GM12878 (cell line): ENCODE results near the gene NIPAL4. TPM values are rescaled to one million over a fixed set of nuclear protein-coding genes. Genes with fewer than 3 reads are reported as not detected.

Experiments
- CEBPB ChIP-seq, 2 experiments: fragments of 150-350 bp in 1 of 2; IDR thresholded peaks; 2 replicates each; pipeline ENCODE4 v1.6.1; 2012 to 2014; ENCODE audit warnings: low read depth in 2 of 2, low read length in 2 of 2, borderline replicate concordance in 1 of 2, inconsistent platforms in 1 of 2
- CHD2 ChIP-seq: IDR thresholded peaks from 2 replicates; pipeline ENCODE4 v1.6.1; 2011; ENCODE audit warnings: low read depth, low read length, improper control_type of control experiment, borderline replicate concordance
- CREB1 ChIP-seq: IDR thresholded peaks from 2 replicates; pipeline ENCODE4 v1.6.1; 2012; ENCODE audit warnings: low read depth, mild to moderate bottlenecking, inconsistent platforms
- EZH2 ChIP-seq: IDR thresholded peaks from 2 replicates; pipeline ENCODE4 v1.6.1; 2012; ENCODE audit warnings: low read depth, mild to moderate bottlenecking, control low read depth, inconsistent platforms, low read length, borderline replicate concordance; ENCODE audit not compliant: control insufficient read depth
- FOXK2 ChIP-seq: fragments of 450-650 bp; IDR thresholded peaks from 2 replicates; pipeline ENCODE4 v1.6.1; 2017; ENCODE audit warnings: mild to moderate bottlenecking, moderate library complexity
- HDAC2 ChIP-seq: fragments of 200-600 bp; sonication (generic); IDR thresholded peaks from 2 replicates; pipeline ENCODE4 v1.6.1; 2017
- NFIC ChIP-seq: IDR thresholded peaks from 2 replicates; pipeline ENCODE4 v1.6.1; 2012; ENCODE audit warnings: low read depth, mild to moderate bottlenecking, inconsistent platforms, low read length, moderate library complexity
- RELA ChIP-seq: fragments of 450-650 bp; IDR thresholded peaks from 2 replicates; pipeline ENCODE4 v1.8.0; 2014; ENCODE audit warnings: borderline replicate concordance; ENCODE audit not compliant: partially characterized antibody
- SIX5 ChIP-seq: IDR thresholded peaks from 2 replicates; pipeline ENCODE4 v1.6.1; 2011; ENCODE audit warnings: mild to moderate bottlenecking, low read depth, low read length, moderate library complexity; ENCODE audit not compliant: severe bottlenecking
- SREBF2 ChIP-seq: IDR thresholded peaks from 2 replicates; pipeline ENCODE4 v1.6.1; 2012; ENCODE audit warnings: mild to moderate bottlenecking, low read length
- SUZ12 ChIP-seq: fragments of 200-600 bp; sonication (generic); IDR thresholded peaks from one replicate; pipeline ENCODE4 v1.6.1; 2018; ENCODE audit warnings: antibody characterized with exemption, mild to moderate bottlenecking; ENCODE audit not compliant: unreplicated experiment
- TARDBP ChIP-seq: IDR thresholded peaks from 2 replicates; pipeline ENCODE4 v1.6.1; 2016; ENCODE audit warnings: borderline replicate concordance
- TBL1XR1 ChIP-seq: IDR thresholded peaks from 2 replicates; pipeline ENCODE4 v1.6.1; 2012; ENCODE audit warnings: low read depth, low read length, improper control_type of control experiment
- ZBED1 ChIP-seq: IDR thresholded peaks from 2 replicates; pipeline ENCODE4 v1.6.1; 2016; ENCODE audit warnings: borderline replicate concordance
- ZSCAN29 ChIP-seq: fragments of 450-650 bp; IDR thresholded peaks from 2 replicates; pipeline ENCODE4 v1.6.1; 2017; ENCODE audit warnings: mild to moderate bottlenecking, moderate library complexity
- polyA plus RNA-seq, 11 experiments: library from polyadenylated mRNA; depleted of rRNA in 4 of 11; unstranded in 6 of 11; stranded (reverse) in 5 of 11; fragments of >200 nt; fragmentation: Nextera tagmentation in 4 of 11; fragmentation: Illumina TruSeq in 1 of 11; extraction: Ambion mirVana in 4 of 11; extraction: Trizol in 1 of 11; gene quantifications; 1 replicate in 1 of 11; 2 replicates in 10 of 11; pipeline versions ENCODE4 v1.2.1 to v1.2.3, GENCODE V29; 2011 to 2016; ENCODE audit warnings: inconsistent platforms in 2 of 11, missing spikeins in 2 of 11, low read depth in 1 of 11
- total RNA-seq, 4 experiments: library from RNA; depleted of rRNA in 3 of 4; stranded (reverse); fragments of >200 nt in 3 of 4; fragmentation: Illumina TruSeq in 1 of 4; extraction: Trizol in 1 of 4; gene quantifications; 2 replicates each; pipeline versions ENCODE4 v1.2.1 to v1.2.3, GENCODE V29; 2013 to 2021
- TF ChIP-seq, protein P1 (sequence below): fragments of 450-650 bp; IDR thresholded peaks from 2 replicates; pipeline ENCODE4 v1.6.1; 2016; ENCODE audit warnings: mild to moderate bottlenecking
- TF ChIP-seq, protein P2 (sequence below): IDR thresholded peaks from 2 replicates; pipeline ENCODE4 v1.6.1; 2012; ENCODE audit warnings: low read length, inconsistent platforms
- TF ChIP-seq, protein P3 (sequence below): fragments of 450-650 bp; formaldehyde crosslinking; IDR thresholded peaks from 2 replicates; pipeline ENCODE4 v1.5.0; 2022; ENCODE audit warnings: mild to moderate bottlenecking, missing genetic modification characterization

NIPAL4 gene
- total and polyA plus RNA-seq, 10 of the 15 experiments (the other 5 are each of a cell fraction or from before 2014, with no cell fraction given): 0.11 to 15.5 (median 5.9) TPM

DNA sequence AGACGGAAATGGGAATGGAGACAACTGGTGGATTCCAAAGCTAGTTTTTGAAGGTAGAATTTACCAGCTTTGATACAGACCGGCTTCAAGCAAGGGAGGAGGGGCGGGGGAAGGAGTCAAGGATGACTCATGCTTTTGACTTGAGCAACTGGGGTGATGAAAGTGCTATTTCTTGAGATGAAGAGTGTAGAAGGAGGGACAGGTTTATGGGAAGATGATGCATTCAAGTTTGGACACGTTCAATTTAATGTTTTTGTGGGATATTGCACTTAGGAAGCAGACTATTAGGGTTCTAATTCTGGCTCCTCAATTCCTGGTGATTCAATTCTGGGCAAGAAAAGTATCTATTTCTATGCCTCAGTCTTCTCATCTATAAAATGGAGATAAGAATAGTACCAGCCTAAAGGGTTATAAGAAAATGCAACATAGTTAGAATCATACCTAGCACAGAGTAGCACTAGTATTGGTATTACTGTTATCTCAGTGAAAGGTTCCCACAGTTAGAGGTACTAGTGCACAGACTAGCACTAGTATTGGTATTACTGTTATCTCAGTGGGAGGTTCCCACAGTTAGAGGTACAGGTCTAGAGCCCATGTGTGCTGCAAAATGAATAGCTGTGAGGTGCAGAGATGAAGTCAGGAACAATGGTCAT, 4.6 kb downstream of the NIPAL4 start (continued):
- TF ChIP-seq, protein P1, sequence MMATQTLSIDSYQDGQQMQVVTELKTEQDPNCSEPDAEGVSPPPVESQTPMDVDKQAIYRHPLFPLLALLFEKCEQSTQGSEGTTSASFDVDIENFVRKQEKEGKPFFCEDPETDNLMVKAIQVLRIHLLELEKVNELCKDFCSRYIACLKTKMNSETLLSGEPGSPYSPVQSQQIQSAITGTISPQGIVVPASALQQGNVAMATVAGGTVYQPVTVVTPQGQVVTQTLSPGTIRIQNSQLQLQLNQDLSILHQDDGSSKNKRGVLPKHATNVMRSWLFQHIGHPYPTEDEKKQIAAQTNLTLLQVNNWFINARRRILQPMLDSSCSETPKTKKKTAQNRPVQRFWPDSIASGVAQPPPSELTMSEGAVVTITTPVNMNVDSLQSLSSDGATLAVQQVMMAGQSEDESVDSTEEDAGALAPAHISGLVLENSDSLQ: no peak
- TF ChIP-seq CHD2: no peak
- no peak for TF ChIP-seq ZSCAN29
- no peak for TF ChIP-seq HDAC2
- peak; percentile 16; the same call in 1 of the 2 replicates for TF ChIP-seq TARDBP
- TF ChIP-seq SIX5: no peak
- 0 out of 2 replicates have a peak, but pooled peaks have one; percentile 30 for TF ChIP-seq CREB1
- no peak for TF ChIP-seq RELA
- no peak for TF ChIP-seq SREBF2
- TF ChIP-seq, protein P2, sequence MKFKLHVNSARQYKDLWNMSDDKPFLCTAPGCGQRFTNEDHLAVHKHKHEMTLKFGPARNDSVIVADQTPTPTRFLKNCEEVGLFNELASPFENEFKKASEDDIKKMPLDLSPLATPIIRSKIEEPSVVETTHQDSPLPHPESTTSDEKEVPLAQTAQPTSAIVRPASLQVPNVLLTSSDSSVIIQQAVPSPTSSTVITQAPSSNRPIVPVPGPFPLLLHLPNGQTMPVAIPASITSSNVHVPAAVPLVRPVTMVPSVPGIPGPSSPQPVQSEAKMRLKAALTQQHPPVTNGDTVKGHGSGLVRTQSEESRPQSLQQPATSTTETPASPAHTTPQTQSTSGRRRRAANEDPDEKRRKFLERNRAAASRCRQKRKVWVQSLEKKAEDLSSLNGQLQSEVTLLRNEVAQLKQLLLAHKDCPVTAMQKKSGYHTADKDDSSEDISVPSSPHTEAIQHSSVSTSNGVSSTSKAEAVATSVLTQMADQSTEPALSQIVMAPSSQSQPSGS: peak; percentile 84
- peak; percentile 53; the same call in 1 of the 2 replicates for TF ChIP-seq ZBED1
- peak in 1 of 2 experiments; percentile 37; a peak in 1 of 4 replicates for TF ChIP-seq CEBPB (IDR thresholded peaks at IDR 0.05; ENCODE audit: borderline replicate concordance in 1 of 2, low read depth in 2 of 2, low read length in 2 of 2)
- TF ChIP-seq FOXK2: no peak
- no peak for TF ChIP-seq TBL1XR1
- TF ChIP-seq, protein P3, sequence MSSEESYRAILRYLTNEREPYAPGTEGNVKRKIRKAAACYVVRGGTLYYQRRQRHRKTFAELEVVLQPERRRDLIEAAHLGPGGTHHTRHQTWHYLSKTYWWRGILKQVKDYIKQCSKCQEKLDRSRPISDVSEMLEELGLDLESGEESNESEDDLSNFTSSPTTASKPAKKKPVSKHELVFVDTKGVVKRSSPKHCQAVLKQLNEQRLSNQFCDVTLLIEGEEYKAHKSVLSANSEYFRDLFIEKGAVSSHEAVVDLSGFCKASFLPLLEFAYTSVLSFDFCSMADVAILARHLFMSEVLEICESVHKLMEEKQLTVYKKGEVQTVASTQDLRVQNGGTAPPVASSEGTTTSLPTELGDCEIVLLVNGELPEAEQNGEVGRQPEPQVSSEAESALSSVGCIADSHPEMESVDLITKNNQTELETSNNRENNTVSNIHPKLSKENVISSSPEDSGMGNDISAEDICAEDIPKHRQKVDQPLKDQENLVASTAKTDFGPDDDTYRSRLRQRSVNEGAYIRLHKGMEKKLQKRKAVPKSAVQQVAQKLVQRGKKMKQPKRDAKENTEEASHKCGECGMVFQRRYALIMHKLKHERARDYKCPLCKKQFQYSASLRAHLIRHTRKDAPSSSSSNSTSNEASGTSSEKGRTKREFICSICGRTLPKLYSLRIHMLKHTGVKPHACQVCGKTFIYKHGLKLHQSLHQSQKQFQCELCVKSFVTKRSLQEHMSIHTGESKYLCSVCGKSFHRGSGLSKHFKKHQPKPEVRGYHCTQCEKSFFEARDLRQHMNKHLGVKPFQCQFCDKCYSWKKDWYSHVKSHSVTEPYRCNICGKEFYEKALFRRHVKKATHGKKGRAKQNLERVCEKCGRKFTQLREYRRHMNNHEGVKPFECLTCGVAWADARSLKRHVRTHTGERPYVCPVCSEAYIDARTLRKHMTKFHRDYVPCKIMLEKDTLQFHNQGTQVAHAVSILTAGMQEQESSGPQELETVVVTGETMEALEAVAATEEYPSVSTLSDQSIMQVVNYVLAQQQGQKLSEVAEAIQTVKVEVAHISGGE (CRISPR knock-in tag): no peak
- TF ChIP-seq NFIC: peak; percentile 68; the same call in 1 of the 2 replicates
- no peak for TF ChIP-seq EZH2
- no peak for TF ChIP-seq SUZ12
